ENCODE measurements around the gene CAMK1D.

The CAMK1D gene

DNA sequence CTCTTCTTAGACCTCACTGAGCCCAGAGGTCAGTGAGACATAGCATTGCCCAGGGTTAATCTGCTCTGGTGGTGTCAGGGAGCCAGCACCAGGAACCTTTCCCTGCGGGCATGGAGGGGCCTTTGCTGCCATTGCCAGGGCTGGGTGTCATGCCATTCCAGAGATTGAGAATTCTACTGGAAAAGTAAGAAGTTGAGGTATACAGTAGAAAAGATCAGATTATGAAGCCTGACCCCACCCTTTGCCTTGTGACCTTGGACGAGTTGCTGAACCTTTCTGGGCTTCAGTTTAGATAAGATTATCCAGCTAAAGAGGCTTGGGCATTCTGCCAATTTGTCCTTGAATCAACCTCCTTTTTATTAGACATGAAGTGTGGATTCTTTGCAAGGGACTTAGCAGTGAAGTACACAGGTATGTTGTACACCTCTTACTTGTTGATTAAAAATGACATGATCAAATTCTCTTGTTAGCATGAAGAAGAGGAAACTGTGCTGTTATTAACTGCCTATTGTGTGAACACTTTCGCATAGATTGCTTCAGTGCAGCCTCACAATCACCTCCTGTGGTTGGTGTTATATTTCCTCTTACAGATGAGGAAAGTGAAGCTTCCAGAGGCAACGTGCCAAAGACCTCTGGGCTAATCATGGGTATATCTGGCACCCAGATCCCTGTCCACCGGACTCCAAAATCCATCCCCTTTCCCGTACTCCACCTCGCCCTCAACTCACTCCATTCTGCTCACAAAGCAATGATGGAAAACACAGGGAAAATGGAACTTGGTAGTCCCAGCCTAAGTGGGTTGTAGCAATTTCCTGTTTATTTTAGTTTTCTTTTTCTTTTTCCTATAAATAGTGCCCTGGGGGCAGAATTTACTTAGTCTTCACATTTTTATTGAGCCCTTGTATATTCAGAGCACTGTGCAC lies 151.3 kb downstream of the CAMK1D start:
- peak; percentile 69 for DNase-seq

- DNase-seq: no peak
Observed at GRCh38 chr10:12501324-12501723, 152.0 kb downstream of the CAMK1D start.

GRCh38 chr10:12501841-12502525 lies 152.6 kb downstream of the CAMK1D start:
- DNase-seq: no peak

DNA sequence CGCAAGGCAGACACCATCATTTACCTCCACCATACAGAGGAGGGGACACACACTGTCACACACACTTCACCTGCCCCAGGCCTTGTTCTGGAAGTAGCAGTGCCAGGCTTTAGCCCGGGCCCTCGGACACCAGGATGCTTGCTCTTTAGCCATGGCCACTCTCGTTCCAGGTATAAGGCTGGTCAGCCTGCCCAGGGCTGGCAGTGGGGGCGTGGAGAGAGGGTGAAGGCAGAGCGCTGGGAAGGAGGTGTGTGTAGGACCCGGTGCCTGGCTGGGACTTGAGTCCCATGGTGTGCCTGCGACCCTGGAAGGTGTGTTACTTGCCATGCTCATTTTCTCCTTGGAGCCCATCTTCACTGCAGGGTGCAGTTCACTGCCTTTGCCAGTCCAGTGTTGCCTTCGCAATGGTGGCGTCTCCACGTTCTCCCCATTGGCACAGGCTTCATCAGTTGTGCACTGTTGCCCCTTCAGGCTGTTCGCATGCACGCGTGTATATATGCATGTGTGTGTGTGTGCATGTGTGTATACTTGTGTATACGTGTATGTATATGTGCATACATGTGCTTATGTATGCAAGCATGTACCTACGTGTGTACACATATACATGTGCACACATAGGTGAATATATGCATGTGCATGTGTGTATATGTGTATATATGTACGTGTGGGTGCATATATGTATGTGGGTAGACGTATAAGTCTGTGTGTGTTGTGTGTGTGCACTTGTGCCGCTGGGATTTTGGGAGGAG lies 153.4 kb downstream of the CAMK1D start:
- no peak for DNase-seq

- DNase-seq: no peak
Observed at GRCh38 chr10:12503311-12503710, 154.0 kb downstream of the CAMK1D start.

GRCh38 chr10:12504176-12504575 lies 154.8 kb downstream of the CAMK1D start:
- DNase-seq: no peak

DNA sequence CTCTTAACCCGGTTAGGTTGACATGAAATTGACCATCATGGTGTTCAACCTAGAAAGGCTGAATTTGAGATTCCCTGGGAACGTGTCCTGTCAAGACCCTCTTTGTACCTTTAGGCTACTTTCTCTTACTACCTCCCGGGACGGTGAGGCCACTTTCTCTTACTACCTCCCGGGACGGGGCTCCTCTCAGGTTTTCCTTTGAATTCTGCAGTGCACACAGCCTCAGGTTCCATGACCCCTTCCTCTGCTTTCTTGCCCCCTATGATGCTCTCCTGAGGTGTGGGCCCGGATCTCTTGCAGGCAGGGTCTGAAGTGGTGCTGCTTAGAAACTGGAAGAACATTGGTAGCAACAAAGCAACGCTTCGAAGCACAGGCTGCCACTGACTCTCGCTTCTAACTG lies 155.3 kb downstream of the CAMK1D start:
- no peak for DNase-seq

DNA sequence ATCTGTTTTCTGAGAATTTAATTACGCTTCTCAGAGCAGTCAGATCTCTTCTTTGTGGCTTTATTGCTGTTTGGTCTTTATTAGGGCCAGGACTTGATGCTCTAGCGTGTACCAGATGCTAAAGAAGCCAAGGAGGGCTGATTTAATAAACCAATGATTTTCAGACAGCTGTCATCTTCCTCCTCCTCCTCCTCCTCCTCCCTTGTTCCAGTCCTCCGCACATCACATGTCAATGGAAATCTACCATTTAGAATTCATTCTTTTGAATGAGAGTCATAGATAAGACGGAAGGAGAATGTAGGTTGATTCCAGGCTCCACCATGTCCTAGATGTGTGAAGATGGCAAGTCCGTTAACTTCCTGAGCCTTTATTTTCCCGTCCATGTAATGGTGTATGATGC lies 156.3 kb downstream of the CAMK1D start:
- no peak for DNase-seq

- no peak for DNase-seq
Observed at GRCh38 chr10:12507165-12507850, 158.0 kb downstream of the CAMK1D start.

DNA sequence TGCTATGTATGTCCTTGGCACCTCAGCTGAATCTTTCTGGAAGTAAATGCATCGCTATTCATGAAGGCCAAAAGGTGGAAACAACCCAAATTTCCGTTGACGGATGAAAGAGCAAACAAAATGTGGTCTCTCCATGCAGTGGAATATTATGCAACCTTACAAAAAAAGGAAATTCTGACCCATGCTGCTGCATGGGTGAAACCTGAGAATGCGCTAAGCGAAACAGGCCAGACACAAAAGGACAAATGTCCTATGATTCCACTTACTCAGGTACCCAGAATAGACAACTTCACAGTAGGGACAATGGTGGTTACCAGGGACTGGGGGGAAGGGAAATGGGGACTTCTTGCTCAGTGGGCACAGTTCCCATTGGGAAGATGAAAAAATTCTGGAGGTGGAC lies 158.8 kb downstream of the CAMK1D start:
- no peak for DNase-seq

- DNase-seq: no peak
Observed at GRCh38 chr10:12509016-12509793, 159.9 kb downstream of the CAMK1D start.

GRCh38 chr10:12509794-12510100 lies 160.4 kb downstream of the CAMK1D start:
- no peak for DNase-seq

- no peak for DNase-seq
Observed at GRCh38 chr10:12510501-12510941, 161.2 kb downstream of the CAMK1D start.

GRCh38 chr10:12510984-12511383 lies 161.6 kb downstream of the CAMK1D start:
- no peak for DNase-seq

- DNase-seq: no peak
Observed at GRCh38 chr10:12511651-12512050, 162.3 kb downstream of the CAMK1D start.

- DNase-seq: no peak
Observed at GRCh38 chr10:12512332-12513002, 163.1 kb downstream of the CAMK1D start.

DNA sequence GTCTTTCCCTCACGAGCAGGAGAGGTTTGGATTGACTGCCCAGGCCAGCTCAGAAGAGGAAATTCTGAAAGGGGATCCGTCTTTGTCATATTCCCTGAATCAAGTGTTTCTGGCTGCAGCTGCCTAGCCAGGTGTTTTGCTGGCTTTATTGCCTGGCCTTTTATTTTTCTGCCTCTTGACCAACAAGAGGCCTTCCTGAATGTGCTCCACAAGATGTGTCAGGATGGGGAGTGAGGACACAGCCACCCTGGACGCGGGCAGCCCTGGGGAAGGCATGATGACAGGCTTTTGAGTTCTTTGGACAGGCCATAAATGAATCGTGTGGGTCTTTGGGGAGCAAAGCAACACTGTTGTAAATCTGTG lies 163.6 kb downstream of the CAMK1D start:
- DNase-seq: no peak

- no peak for DNase-seq
Observed at GRCh38 chr10:12513775-12514673, 164.7 kb downstream of the CAMK1D start.

DNA sequence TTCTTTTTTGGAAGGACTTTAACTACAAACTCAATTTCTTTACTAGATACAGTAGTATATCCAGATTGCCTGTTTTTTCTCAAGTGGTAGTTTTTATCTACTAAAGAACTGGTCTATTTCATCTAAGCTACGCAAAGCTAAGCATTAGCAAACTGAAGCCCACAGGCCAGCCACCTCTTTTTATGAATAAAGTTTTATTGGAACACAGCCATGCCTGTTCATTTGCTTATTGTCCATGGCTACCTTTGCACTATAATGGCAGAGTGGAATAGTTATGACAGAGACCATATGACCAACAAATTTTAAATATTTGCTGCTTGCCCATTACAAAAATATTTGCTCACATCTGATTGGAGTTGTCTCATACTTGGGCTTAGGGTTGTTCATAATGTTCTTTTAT lies 168.7 kb downstream of the CAMK1D start:
- DNase-seq: no peak

GRCh38 chr10:12521423-12521822 lies 172.1 kb downstream of the CAMK1D start:
- DNase-seq: no peak

DNA sequence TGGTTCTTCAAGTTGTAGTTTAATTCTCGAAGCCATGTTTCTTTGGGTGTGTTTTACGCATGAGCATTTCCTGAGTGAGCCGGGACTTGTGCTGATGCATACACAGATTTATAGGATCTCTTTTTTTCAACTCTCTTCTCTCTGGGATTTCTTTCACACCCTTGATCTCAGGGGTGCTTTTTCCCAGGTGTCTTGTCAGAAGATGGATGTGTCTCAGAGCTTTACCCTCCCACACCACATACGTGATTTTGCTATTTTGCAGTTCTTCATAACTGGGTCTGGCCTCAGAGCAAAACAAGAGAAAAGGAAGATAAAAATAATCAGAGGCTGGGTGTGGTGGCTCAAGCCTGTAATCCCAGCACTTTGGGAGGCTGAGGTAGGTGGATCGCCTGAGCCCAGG lies 177.0 kb downstream of the CAMK1D start:
- no peak for DNase-seq

Measured in OCI-M1 (cell line).